ENCODE data around the gene OGFR. TPM values are rescaled to one million over a fixed set of nuclear protein-coding genes. Genes with fewer than 3 reads are reported as not detected.
A peak's percentile ranks its signal among the peaks of the same experiment; 100 is the strongest.

Gene OGFR
- total RNA-seq, 1 experiment from 2014 or later = 73.6 TPM

- H3K79me2 ChIP-seq (ENCODE audit: insufficient read depth, low read length) = peaks cover 59% of the 10 kb centered on the region
- H4K20me1 ChIP-seq (ENCODE audit: insufficient read depth) = no peaks in the 10 kb centered on the region; the same call in 1 of the 2 replicates
- BruUV-seq (replicated peaks) = no TSS peak
- POLR2A ChIA-PET = interaction anchor here (1.2 kb wide), 1 partner anchor 11 kb away, joined by 3 read pairs; the partner anchor contains the start of gene MRGBP
- no peaks in the 10 kb centered on the region for H3K9me3 ChIP-seq (ENCODE audit: control insufficient read depth in 1 of 2, insufficient read depth in 1 of 2, low read depth in 1 of 2, low read length in 2 of 2)
- intact Hi-C loops (cut with micrococcal nuclease) = loop anchor here (1.0 to 10.0 kb wide), 2 partner anchors 139 to 503 kb away; partner anchors contain the start of gene ADRM1
- no peak overlapping the region for H3K9ac ChIP-seq (ENCODE audit: low read length)
- no peak for ATAC-seq
- RAD21 ChIA-PET (ENCODE audit: low non-redundant PET in 1 of 2, low total read pairs in 2 of 2, uncharacterized antibody in 2 of 2, unreplicated experiment in 2 of 2) = no interaction called here
- H3K4me2 ChIP-seq (ENCODE audit: low read length) = no peak overlapping the region
- peak overlapping the region; percentile 94; the same call in 1 of the 2 replicates for H3K27ac ChIP-seq (ENCODE audit: low read depth, low read length)
- H2AFZ ChIP-seq (ENCODE audit: low read depth, low read length, poor library complexity, severe bottlenecking) = no peak overlapping the region
- no peak overlapping the region for H3K4me3 ChIP-seq (replicated peaks in 1 of 2; ENCODE audit: low read depth in 1 of 2, low read length in 2 of 2)
- peaks cover 19 to 35% of the 10 kb centered on the region in 2 experiments; a peak in 3 of 4 replicates for H3K4me1 ChIP-seq (ENCODE audit: control insufficient read depth in 1 of 2, insufficient read depth in 2 of 2, low read length in 2 of 2)
- H3K9me2 ChIP-seq (ENCODE audit: insufficient read depth) = no peaks in the 10 kb centered on the region
- no peak for DNase-seq (ENCODE audit: low read depth, low spot score)
- peaks cover 24 to 39% of the 10 kb centered on the region in 2 experiments for H3K36me3 ChIP-seq (ENCODE audit: control insufficient read depth in 1 of 2, insufficient read depth in 2 of 2, low read length in 2 of 2)
- TF ChIP-seq POLR2AphosphoS5 (IDR thresholded peaks at IDR 0.05; ENCODE audit: low read depth, low read length) (0 out of 2 replicates have a peak, but pooled peaks have one; percentile 5), YY1 (IDR thresholded peaks at IDR 0.05; ENCODE audit: extremely low read depth, insufficient replicate concordance, low read depth, low read length) (no peak), JUND (IDR thresholded peaks at IDR 0.05) (no peak)
- CTCF ChIA-PET = interaction anchor here (0.9 to 2.1 kb wide), 3 partner anchors 14 to 166 kb away, joined by 3 to 10 read pairs (median 6); partner anchors contain the start of gene SLCO4A1
- H3K27me3 ChIP-seq (ENCODE audit: insufficient read depth, low read length) = no peaks in the 10 kb centered on the region
Observed at GRCh38 chr20:62807444-62808210, 3.0 kb downstream of the OGFR start.

GRCh38 chr20:62808211-62808865 is 3.7 kb downstream of the OGFR start:
- intact Hi-C loops (cut with micrococcal nuclease) = loop anchor here (1.0 to 10.0 kb wide), 2 partner anchors 140 to 504 kb away; partner anchors contain the start of gene ADRM1
- CTCF ChIA-PET = interaction anchor here (0.9 to 2.1 kb wide), 3 partner anchors 14 to 166 kb away, joined by 3 to 10 read pairs (median 6); partner anchors contain the start of gene SLCO4A1
- H3K27me3 ChIP-seq (ENCODE audit: insufficient read depth, low read length) = no peaks in the 10 kb centered on the region
- TF ChIP-seq, protein P1, sequence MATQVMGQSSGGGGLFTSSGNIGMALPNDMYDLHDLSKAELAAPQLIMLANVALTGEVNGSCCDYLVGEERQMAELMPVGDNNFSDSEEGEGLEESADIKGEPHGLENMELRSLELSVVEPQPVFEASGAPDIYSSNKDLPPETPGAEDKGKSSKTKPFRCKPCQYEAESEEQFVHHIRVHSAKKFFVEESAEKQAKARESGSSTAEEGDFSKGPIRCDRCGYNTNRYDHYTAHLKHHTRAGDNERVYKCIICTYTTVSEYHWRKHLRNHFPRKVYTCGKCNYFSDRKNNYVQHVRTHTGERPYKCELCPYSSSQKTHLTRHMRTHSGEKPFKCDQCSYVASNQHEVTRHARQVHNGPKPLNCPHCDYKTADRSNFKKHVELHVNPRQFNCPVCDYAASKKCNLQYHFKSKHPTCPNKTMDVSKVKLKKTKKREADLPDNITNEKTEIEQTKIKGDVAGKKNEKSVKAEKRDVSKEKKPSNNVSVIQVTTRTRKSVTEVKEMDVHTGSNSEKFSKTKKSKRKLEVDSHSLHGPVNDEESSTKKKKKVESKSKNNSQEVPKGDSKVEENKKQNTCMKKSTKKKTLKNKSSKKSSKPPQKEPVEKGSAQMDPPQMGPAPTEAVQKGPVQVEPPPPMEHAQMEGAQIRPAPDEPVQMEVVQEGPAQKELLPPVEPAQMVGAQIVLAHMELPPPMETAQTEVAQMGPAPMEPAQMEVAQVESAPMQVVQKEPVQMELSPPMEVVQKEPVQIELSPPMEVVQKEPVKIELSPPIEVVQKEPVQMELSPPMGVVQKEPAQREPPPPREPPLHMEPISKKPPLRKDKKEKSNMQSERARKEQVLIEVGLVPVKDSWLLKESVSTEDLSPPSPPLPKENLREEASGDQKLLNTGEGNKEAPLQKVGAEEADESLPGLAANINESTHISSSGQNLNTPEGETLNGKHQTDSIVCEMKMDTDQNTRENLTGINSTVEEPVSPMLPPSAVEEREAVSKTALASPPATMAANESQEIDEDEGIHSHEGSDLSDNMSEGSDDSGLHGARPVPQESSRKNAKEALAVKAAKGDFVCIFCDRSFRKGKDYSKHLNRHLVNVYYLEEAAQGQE (IDR thresholded peaks at IDR 0.05; ENCODE audit: low read depth) = no peak
- TF ChIP-seq CTCF (IDR thresholded peaks at IDR 0.05 in 2 of 3, conservative IDR thresholded peaks at IDR 0.05 in 1 of 3; ENCODE audit: borderline replicate concordance in 1 of 3, insufficient read depth in 1 of 3, low read depth in 2 of 3, low read length in 2 of 3) = peak in 2 of 3 experiments; percentile 88 to 94; a peak in 5 of 6 replicates
- ATAC-seq (peak; percentile 68), DNase-seq (ENCODE audit: low read depth, low spot score) (no peak)
- peaks cover 59% of the 10 kb centered on the region for H3K79me2 ChIP-seq (ENCODE audit: insufficient read depth, low read length)
- peaks cover 19 to 35% of the 10 kb centered on the region in 2 experiments; a peak in 3 of 4 replicates for H3K4me1 ChIP-seq (ENCODE audit: control insufficient read depth in 1 of 2, insufficient read depth in 2 of 2, low read length in 2 of 2)
- POLR2A ChIA-PET = no interaction called here
- peaks cover 24 to 39% of the 10 kb centered on the region in 2 experiments for H3K36me3 ChIP-seq (ENCODE audit: control insufficient read depth in 1 of 2, insufficient read depth in 2 of 2, low read length in 2 of 2)
- H4K20me1 ChIP-seq (ENCODE audit: insufficient read depth) = no peaks in the 10 kb centered on the region; the same call in 1 of the 2 replicates
- BruUV-seq (replicated peaks) = no TSS peak
- H3K9me2 ChIP-seq (ENCODE audit: insufficient read depth) = no peaks in the 10 kb centered on the region
- H3K27ac ChIP-seq (ENCODE audit: low read depth, low read length) = peak overlapping the region; percentile 8; the same call in 1 of the 2 replicates
- no peaks in the 10 kb centered on the region for H3K9me3 ChIP-seq (ENCODE audit: control insufficient read depth in 1 of 2, insufficient read depth in 1 of 2, low read depth in 1 of 2, low read length in 2 of 2)
- H3K9ac ChIP-seq (ENCODE audit: low read length) = no peak overlapping the region
- RAD21 ChIA-PET (ENCODE audit: low non-redundant PET in 1 of 2, low total read pairs in 2 of 2, uncharacterized antibody in 2 of 2, unreplicated experiment in 2 of 2) = no interaction called here
- no peak overlapping the region for H3K4me3 ChIP-seq (replicated peaks in 1 of 2; ENCODE audit: low read depth in 1 of 2, low read length in 2 of 2)
- no peak overlapping the region for H3K4me2 ChIP-seq (ENCODE audit: low read length)
- no peak overlapping the region for H2AFZ ChIP-seq (ENCODE audit: low read depth, low read length, poor library complexity, severe bottlenecking)

Measured in HCT116 (cell line).